MCF 10A (cell line): ENCODE measurements around the gene IFT27. TPM values are rescaled to one million over a fixed set of nuclear protein-coding genes. Genes with fewer than 3 reads are reported as not detected.

Source experiments
- BruUV-seq: library from RNA; stranded (reverse); fragments of 400-500 nt; replicated peaks from 2 replicates; lab custom pipeline; 2021; lab: Mats Ljungman, UMichigan
- CTCF ChIA-PET: fragments of 300-600 bp; sonication (Branson Sonifier 250); formaldehyde crosslinking; extraction: SDS; loops from one replicate; lab custom pipeline; 2021; ENCODE audit warnings: antibody characterized with exemption, inconsistent platforms; lab: Yijun Ruan, JAX
- POLR2A ChIA-PET: fragments of 300-600, 350-650 bp; sonication (Branson Sonifier 250); formaldehyde crosslinking; extraction: SDS; loops from one replicate; lab custom pipeline; 2020; ENCODE audit warnings: antibody characterized with exemption, inconsistent platforms; lab: Yijun Ruan, JAX
- DNase-seq: peaks from one replicate; pipeline ENCODE4 v3.0.0-alpha.2; 2018; ENCODE audit not compliant: unreplicated experiment
- H3K27ac Mint-ChIP-seq: one replicate; pipeline ENCODE4 v1.8.0; 2022; ENCODE audit warnings: mild to moderate bottlenecking, low read depth, mixed read lengths; ENCODE audit not compliant: unreplicated experiment
- H3K27me3 Mint-ChIP-seq: one replicate; pipeline ENCODE4 v1.8.0; 2022; ENCODE audit warnings: mixed read lengths; ENCODE audit not compliant: insufficient read depth, unreplicated experiment
- H3K36me3 Mint-ChIP-seq: one replicate; pipeline ENCODE4 v1.8.0; 2022; ENCODE audit warnings: mild to moderate bottlenecking, moderate library complexity, mixed read lengths; ENCODE audit not compliant: insufficient read depth, unreplicated experiment
- H3K4me1 Mint-ChIP-seq: one replicate; pipeline ENCODE4 v1.8.0; 2022; ENCODE audit warnings: mixed read lengths; ENCODE audit not compliant: insufficient read depth, unreplicated experiment
- H3K4me3 Mint-ChIP-seq: one replicate; pipeline ENCODE4 v1.8.0; 2022; ENCODE audit warnings: mild to moderate bottlenecking, moderate library complexity, mixed read lengths; ENCODE audit not compliant: unreplicated experiment
- H3K9me3 Mint-ChIP-seq: one replicate; pipeline ENCODE4 v1.8.0; 2022; ENCODE audit warnings: mixed read lengths; ENCODE audit not compliant: unreplicated experiment
- intact Hi-C: fragments of 100-400 bp; cut with micrococcal nuclease; formaldehyde crosslinking; loops from 2 replicates; pipeline ENCODE4 v1.14.1; 2022
- total RNA-seq: library from RNA; stranded (reverse); gene quantifications from 2 replicates; pipeline ENCODE4 v1.2.3, GENCODE V29; 2022
- TF ChIP-seq, protein P1 (sequence below): fragments of 200-600 bp; IDR thresholded peaks from one replicate; pipeline ENCODE4 v1.8.0; 2022; ENCODE audit warnings: antibody characterized with exemption, mild to moderate bottlenecking; ENCODE audit not compliant: unreplicated experiment

Gene IFT27
- total RNA-seq, 1 experiment from 2014 or later, result 17.6 TPM

DNA sequence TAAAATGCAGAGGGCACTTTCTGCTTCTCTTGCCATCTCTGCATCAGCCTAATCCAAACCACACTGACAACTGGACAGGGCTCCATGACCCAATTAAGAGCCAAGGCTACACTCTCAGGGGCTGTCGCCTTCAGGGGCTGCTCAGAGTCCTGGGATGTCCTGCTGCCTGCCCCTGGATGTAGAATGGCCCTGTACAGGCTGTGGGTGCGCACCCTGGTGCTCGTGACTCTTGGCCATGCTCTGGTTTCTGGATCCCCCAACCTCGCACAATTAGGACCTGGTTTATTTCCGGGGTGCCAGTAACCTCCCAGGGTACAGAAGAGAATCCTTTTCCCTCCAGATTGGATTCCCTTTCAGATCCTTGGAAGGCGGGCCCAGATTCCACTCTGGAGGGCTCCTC, 11.3 kb downstream of the IFT27 start:
- Mint-ChIP-seq H3K4me1 (peaks cover 29% of the 10 kb centered on the region), H3K27me3 (no peaks in the 10 kb centered on the region), H3K36me3 (no peaks in the 10 kb centered on the region), H3K9me3 (no peaks in the 10 kb centered on the region), H3K27ac (peak overlapping the region; percentile 52), H3K4me3 (peak overlapping the region; percentile 23)
- ChIA-PET POLR2A (interaction anchor here (0.5 to 6.8 kb wide), 11 partner anchors 10 to 258 kb away, joined by 3 to 69 read pairs (median 7); partner anchors contain the start of genes EIF3D, FOXRED2 and IFT27), CTCF (interaction anchor here (0.6 to 13.8 kb wide), 4 partner anchors 8 to 79 kb away, joined by 3 to 158 read pairs (median 22); no protein-coding TSS in a partner anchor)
- no TSS peak for BruUV-seq
- intact Hi-C loops, result loop anchor here (5.0 kb wide), 2 partner anchors 122 to 217 kb away; no protein-coding TSS in a partner anchor
- DNase-seq, result no peak
- TF ChIP-seq, protein P1, sequence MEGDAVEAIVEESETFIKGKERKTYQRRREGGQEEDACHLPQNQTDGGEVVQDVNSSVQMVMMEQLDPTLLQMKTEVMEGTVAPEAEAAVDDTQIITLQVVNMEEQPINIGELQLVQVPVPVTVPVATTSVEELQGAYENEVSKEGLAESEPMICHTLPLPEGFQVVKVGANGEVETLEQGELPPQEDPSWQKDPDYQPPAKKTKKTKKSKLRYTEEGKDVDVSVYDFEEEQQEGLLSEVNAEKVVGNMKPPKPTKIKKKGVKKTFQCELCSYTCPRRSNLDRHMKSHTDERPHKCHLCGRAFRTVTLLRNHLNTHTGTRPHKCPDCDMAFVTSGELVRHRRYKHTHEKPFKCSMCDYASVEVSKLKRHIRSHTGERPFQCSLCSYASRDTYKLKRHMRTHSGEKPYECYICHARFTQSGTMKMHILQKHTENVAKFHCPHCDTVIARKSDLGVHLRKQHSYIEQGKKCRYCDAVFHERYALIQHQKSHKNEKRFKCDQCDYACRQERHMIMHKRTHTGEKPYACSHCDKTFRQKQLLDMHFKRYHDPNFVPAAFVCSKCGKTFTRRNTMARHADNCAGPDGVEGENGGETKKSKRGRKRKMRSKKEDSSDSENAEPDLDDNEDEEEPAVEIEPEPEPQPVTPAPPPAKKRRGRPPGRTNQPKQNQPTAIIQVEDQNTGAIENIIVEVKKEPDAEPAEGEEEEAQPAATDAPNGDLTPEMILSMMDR, result no peak

DNA sequence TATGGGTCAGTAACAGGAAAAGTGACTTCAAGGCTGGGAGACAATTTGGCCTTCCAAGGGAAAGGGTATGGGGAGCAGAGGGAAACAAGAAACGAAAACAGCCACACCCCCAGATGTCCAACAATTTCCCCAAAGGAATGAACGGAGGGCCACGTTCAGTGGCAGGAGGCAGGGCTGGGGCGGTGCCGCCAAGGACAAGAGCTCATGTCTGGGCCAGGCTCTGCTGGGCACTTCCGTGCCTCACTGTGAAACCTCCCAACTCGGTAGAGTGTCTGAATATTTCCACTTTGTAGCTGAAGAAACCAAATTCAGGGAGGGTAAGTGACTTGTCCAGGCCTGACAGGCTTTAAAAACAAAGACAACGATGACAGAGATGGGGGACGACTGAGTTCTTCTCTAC, 11.9 kb downstream of the IFT27 start:
- H3K4me1 Mint-ChIP-seq, result peaks cover 29% of the 10 kb centered on the region
- no peaks in the 10 kb centered on the region for H3K36me3 Mint-ChIP-seq
- TF ChIP-seq, protein P1, result no peak
- no peaks in the 10 kb centered on the region for H3K27me3 Mint-ChIP-seq
- peak overlapping the region; percentile 52 for H3K27ac Mint-ChIP-seq
- intact Hi-C loops, result loop anchor here (5.0 kb wide), 2 partner anchors 122 to 217 kb away; no protein-coding TSS in a partner anchor
- H3K4me3 Mint-ChIP-seq, result peak overlapping the region; percentile 23
- H3K9me3 Mint-ChIP-seq, result no peaks in the 10 kb centered on the region
- POLR2A ChIA-PET, result interaction anchor here (0.6 to 6.8 kb wide), 13 partner anchors 11 to 257 kb away, joined by 3 to 69 read pairs (median 7); partner anchors contain the start of genes EIF3D, FOXRED2 and IFT27
- CTCF ChIA-PET, result interaction anchor here (0.7 to 13.8 kb wide), 4 partner anchors 7 to 217 kb away, joined by 4 to 158 read pairs (median 22); no protein-coding TSS in a partner anchor
- no TSS peak for BruUV-seq
- DNase-seq, result no peak

DNA sequence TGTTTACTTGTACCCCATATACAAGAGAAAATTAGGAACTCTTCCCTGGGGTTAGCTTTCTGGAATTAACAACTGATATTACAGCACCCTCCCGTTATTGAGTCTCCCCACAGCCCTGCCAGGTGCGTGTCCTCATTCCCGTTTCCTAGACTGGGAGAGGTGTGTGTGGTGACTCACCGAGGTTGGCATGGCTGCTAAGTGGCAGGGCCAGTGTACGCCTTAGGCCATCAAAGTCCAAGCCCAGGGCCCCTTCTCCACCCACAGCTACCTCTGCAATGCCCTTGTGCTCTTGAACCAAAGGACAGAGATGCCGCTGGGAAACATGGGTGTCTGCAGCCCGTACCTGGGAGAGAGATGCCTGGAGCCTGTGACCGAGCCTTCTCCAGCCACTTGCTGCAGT, 12.3 kb downstream of the IFT27 start:
- H3K27ac Mint-ChIP-seq, result peak overlapping the region; percentile 52
- peak overlapping the region; percentile 12 for H3K4me3 Mint-ChIP-seq
- CTCF ChIA-PET, result interaction anchor here (0.6 to 13.8 kb wide), 6 partner anchors 7 to 460 kb away, joined by 3 to 158 read pairs (median 4); no protein-coding TSS in a partner anchor
- intact Hi-C loops, result loop anchor here (5.0 kb wide), 2 partner anchors 121 to 216 kb away; no protein-coding TSS in a partner anchor
- peaks cover 29% of the 10 kb centered on the region for H3K4me1 Mint-ChIP-seq
- DNase-seq, result peak; percentile 87
- no peaks in the 10 kb centered on the region for H3K36me3 Mint-ChIP-seq
- no peaks in the 10 kb centered on the region for H3K27me3 Mint-ChIP-seq
- POLR2A ChIA-PET, result interaction anchor here (0.7 to 6.8 kb wide), 16 partner anchors 10 to 256 kb away, joined by 3 to 69 read pairs (median 6); partner anchors contain the start of genes EIF3D, FOXRED2 and IFT27
- TF ChIP-seq, protein P1, result no peak
- BruUV-seq, result no TSS peak
- no peaks in the 10 kb centered on the region for H3K9me3 Mint-ChIP-seq

DNA sequence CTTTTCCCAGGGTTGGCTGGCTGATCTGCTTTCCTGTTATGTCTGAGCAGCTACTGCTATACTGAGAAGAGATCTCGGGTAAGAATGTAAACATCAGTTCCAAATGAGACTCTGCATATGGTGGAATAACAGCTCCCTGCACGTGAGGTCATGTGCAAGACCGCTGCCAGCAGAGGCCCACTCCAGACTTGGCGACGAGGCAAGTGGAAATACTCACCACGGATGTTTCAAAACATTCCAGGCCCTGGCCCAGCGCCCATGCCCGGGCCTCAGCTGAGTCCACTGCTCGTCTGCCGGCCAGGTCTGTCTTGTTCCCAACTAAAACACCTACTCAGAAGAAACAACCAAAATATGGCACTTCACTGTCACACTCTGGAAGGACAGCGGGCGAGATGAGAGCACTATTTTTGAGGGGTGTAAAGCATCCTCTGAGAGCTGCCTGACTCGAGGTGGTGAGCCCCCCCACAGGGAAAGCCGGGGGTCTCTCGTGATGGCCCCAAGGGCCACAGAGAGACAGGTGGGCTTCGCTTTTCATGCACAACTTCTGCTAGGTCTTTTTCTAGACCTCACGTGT, 13.1 kb downstream of the IFT27 start:
- DNase-seq, result peak; percentile 54
- BruUV-seq, result no TSS peak
- H3K4me3 Mint-ChIP-seq, result peak overlapping the region; percentile 12
- no peaks in the 10 kb centered on the region for H3K9me3 Mint-ChIP-seq
- H3K27ac Mint-ChIP-seq, result peak overlapping the region; percentile 52
- H3K36me3 Mint-ChIP-seq, result no peaks in the 10 kb centered on the region
- ChIA-PET POLR2A (interaction anchor here (0.6 to 6.8 kb wide), 16 partner anchors 9 to 696 kb away, joined by 3 to 69 read pairs (median 6); partner anchors contain the start of genes EIF3D, FOXRED2 and IFT27), CTCF (interaction anchor here (0.7 to 2.5 kb wide), 11 partner anchors 10 to 221 kb away, joined by 3 to 18 read pairs (median 3); partner anchors contain the start of gene IFT27)
- peaks cover 29% of the 10 kb centered on the region for H3K4me1 Mint-ChIP-seq
- TF ChIP-seq, protein P1, result no peak
- no peaks in the 10 kb centered on the region for H3K27me3 Mint-ChIP-seq
- intact Hi-C loops, result loop anchor here (5.0 kb wide), 2 partner anchors 120 to 215 kb away; no protein-coding TSS in a partner anchor
